DOHH2 (cell line): ENCODE measurements around the gene GPATCH8.

ENCODE experiments used
- H3F3A ChIP-seq: fragments of 200-600 bp; sonication (generic), shearing (Covaris generic); 2 replicates; pipeline ENCODE4 v1.6.0; 2016; ENCODE audit warnings: antibody characterized with exemption, mild to moderate bottlenecking; ENCODE audit not compliant: control insufficient read depth, insufficient read depth
- H3K27ac ChIP-seq: fragments of 200-600 bp; sonication (generic); 2 replicates; pipeline ENCODE4 v1.5.1; 2014; ENCODE audit warnings: low read depth, mild to moderate bottlenecking, low read length, moderate library complexity
- H3K27me3 ChIP-seq: fragments of 200-600 bp; sonication (generic); 2 replicates; pipeline ENCODE4 v1.6.1; 2014; ENCODE audit warnings: mild to moderate bottlenecking, low read length, mixed read lengths; ENCODE audit not compliant: control insufficient read depth
- H3K36me3 ChIP-seq: fragments of 200-600 bp; sonication (generic); 2 replicates; pipeline ENCODE4 v1.6.1; 2014; ENCODE audit warnings: mild to moderate bottlenecking, low read length, moderate library complexity, mixed read lengths; ENCODE audit not compliant: control insufficient read depth
- H3K4me1 ChIP-seq: fragments of 200-600 bp; sonication (generic); 2 replicates; pipeline ENCODE4 v1.6.1; 2014; ENCODE audit warnings: mild to moderate bottlenecking, low read length, mixed read lengths; ENCODE audit not compliant: control insufficient read depth
- H3K4me2 ChIP-seq: fragments of 200-600 bp; sonication (generic); 2 replicates; pipeline ENCODE4 v1.6.0; 2014; ENCODE audit warnings: mild to moderate bottlenecking, low read length, moderate library complexity
- H3K4me3 ChIP-seq: fragments of 200-600 bp; sonication (generic); 2 replicates; pipeline ENCODE4 v1.5.1; 2014; ENCODE audit warnings: mild to moderate bottlenecking, low read length, mixed read lengths
- H3K79me2 ChIP-seq: fragments of 200-600 bp; sonication (generic); 2 replicates; pipeline ENCODE4 v1.6.1; 2014; ENCODE audit warnings: mild to moderate bottlenecking, low read length, mixed read lengths; ENCODE audit not compliant: control insufficient read depth
- H3K9me2 ChIP-seq: fragments of 200-600 bp; sonication (generic); replicated peaks from 2 replicates; pipeline ENCODE4 v1.6.1; 2014; ENCODE audit warnings: mild to moderate bottlenecking, low read length, mixed read lengths; ENCODE audit not compliant: control insufficient read depth
- H3K9me3 ChIP-seq: fragments of 200-600 bp; sonication (generic); 2 replicates; pipeline ENCODE4 v1.6.1; 2014; ENCODE audit warnings: antibody characterized with exemption, low read length, mixed read lengths; ENCODE audit not compliant: control insufficient read depth, insufficient read depth
- H4K20me1 ChIP-seq: fragments of 200-600 bp; sonication (generic); 2 replicates; pipeline ENCODE4 v1.6.0; 2014; ENCODE audit warnings: low read depth, mild to moderate bottlenecking, antibody characterized with exemption, low read length, moderate library complexity; ENCODE audit not compliant: control insufficient read depth, insufficient read depth
- CTCF ChIP-seq: fragments of 200-600 bp; sonication (generic); IDR thresholded peaks from one replicate; pipeline ENCODE4 v1.5.1; 2014; ENCODE audit warnings: antibody characterized with exemption, mild to moderate bottlenecking, low read depth, low read length; ENCODE audit not compliant: poor library complexity, severe bottlenecking
- EZH2phosphoT487 ChIP-seq: fragments of 200-600 bp; sonication (generic); IDR thresholded peaks from 2 replicates; pipeline ENCODE4 v1.6.1; 2017; ENCODE audit warnings: borderline replicate concordance, mild to moderate bottlenecking, antibody characterized with exemption, low read length, moderate library complexity, mixed read lengths

GPATCH8 gene

GRCh38 chr17:44489581-44489980 lies 13.6 kb downstream of the GPATCH8 start:
- TF ChIP-seq EZH2phosphoT487, result no peak
- no peak for TF ChIP-seq CTCF
- H3K4me1 ChIP-seq, result peaks cover 15% of the 10 kb centered on the region
- peaks cover 21% of the 10 kb centered on the region for H3K36me3 ChIP-seq
- peaks cover 9% of the 10 kb centered on the region for H4K20me1 ChIP-seq
- H3K9me3 ChIP-seq, result no peaks in the 10 kb centered on the region
- H3F3A ChIP-seq, result 0 out of 2 replicates have a peak, but pooled peaks cover 2% of the 10 kb centered on the region
- H3K4me2 ChIP-seq, result peak overlapping the region; percentile 14; the same call in 1 of the 2 replicates
- H3K4me3 ChIP-seq, result no peak overlapping the region
- H3K9me2 ChIP-seq, result no peaks in the 10 kb centered on the region
- H3K27me3 ChIP-seq, result no peaks in the 10 kb centered on the region
- no peak overlapping the region for H3K27ac ChIP-seq
- H3K79me2 ChIP-seq, result peaks cover 98% of the 10 kb centered on the region

GRCh38 chr17:44487170-44487569 lies 16.0 kb downstream of the GPATCH8 start:
- no peak overlapping the region for H3K4me3 ChIP-seq
- H3K9me2 ChIP-seq, result no peaks in the 10 kb centered on the region
- H3K27me3 ChIP-seq, result no peaks in the 10 kb centered on the region
- H3K9me3 ChIP-seq, result no peaks in the 10 kb centered on the region
- H3K27ac ChIP-seq, result no peak overlapping the region
- peaks cover 15% of the 10 kb centered on the region for H3K4me1 ChIP-seq
- TF ChIP-seq EZH2phosphoT487 (no peak), CTCF (no peak)
- H3K4me2 ChIP-seq, result no peak overlapping the region
- peaks cover 16% of the 10 kb centered on the region for H3K36me3 ChIP-seq
- H4K20me1 ChIP-seq, result peaks cover 6% of the 10 kb centered on the region
- peaks cover 86% of the 10 kb centered on the region for H3K79me2 ChIP-seq
- H3F3A ChIP-seq, result 0 out of 2 replicates have a peak, but pooled peaks cover 2% of the 10 kb centered on the region

GRCh38 chr17:44473367-44473766 lies 29.8 kb downstream of the GPATCH8 start:
- Histone ChIP-seq H3K36me3 (peaks cover 23% of the 10 kb centered on the region), H3K4me3 (no peak overlapping the region), H3K79me2 (peaks cover 72% of the 10 kb centered on the region), H3K4me2 (no peak overlapping the region), H4K20me1 (0 out of 2 replicates have a peak, but pooled peaks cover 3% of the 10 kb centered on the region), H3K4me1 (no peaks in the 10 kb centered on the region), H3F3A (peaks cover 2% of the 10 kb centered on the region; the same call in 1 of the 2 replicates), H3K9me3 (no peaks in the 10 kb centered on the region), H3K27ac (no peak overlapping the region), H3K27me3 (no peaks in the 10 kb centered on the region), H3K9me2 (no peaks in the 10 kb centered on the region)
- TF ChIP-seq EZH2phosphoT487 (no peak), CTCF (no peak)
